A673 (cell line): ENCODE measurements around the gene ITGA6.

Experiments
- EZH2 ChIP-seq: fragments of 200-600 bp; sonication (generic); IDR thresholded peaks from 2 replicates; pipeline ENCODE4 v1.6.1; 2017; ENCODE audit warnings: borderline replicate concordance, low read depth, mild to moderate bottlenecking, mixed read lengths, antibody characterized with exemption, low read length; ENCODE audit not compliant: poor library complexity, severe bottlenecking
- TF ChIP-seq, protein P1 (sequence below): fragments of 300-800, 200-600 bp; sonication (generic); conservative IDR thresholded peaks from 2 replicates; pipeline ENCODE4 v1.5.1; 2017; ENCODE audit warnings: low read depth, mild to moderate bottlenecking, antibody characterized with exemption, low read length, moderate library complexity, mixed read lengths

DNA sequence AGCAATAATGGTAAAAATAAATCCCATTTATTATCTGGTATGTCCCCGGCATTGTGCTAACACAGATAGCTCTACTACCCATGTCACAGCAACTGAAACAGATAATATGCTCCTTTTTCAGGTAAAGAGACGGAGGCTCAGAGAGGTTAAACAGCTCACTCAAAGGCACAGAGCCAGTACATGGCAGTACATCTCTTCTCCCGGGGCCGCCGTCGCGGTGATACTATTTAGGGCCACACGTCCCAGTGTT is 127.8 kb downstream of the ITGA6 start:
- no peak for TF ChIP-seq EZH2
- TF ChIP-seq, protein P1, sequence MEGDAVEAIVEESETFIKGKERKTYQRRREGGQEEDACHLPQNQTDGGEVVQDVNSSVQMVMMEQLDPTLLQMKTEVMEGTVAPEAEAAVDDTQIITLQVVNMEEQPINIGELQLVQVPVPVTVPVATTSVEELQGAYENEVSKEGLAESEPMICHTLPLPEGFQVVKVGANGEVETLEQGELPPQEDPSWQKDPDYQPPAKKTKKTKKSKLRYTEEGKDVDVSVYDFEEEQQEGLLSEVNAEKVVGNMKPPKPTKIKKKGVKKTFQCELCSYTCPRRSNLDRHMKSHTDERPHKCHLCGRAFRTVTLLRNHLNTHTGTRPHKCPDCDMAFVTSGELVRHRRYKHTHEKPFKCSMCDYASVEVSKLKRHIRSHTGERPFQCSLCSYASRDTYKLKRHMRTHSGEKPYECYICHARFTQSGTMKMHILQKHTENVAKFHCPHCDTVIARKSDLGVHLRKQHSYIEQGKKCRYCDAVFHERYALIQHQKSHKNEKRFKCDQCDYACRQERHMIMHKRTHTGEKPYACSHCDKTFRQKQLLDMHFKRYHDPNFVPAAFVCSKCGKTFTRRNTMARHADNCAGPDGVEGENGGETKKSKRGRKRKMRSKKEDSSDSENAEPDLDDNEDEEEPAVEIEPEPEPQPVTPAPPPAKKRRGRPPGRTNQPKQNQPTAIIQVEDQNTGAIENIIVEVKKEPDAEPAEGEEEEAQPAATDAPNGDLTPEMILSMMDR = no peak
